Muscle layer of duodenum (tissue), 2 donors: ENCODE measurements around the gene EMILIN3.

Experiments used
- H3K27ac ChIP-seq: one replicate; pipeline ENCODE4 v1.7.0; 2013; ENCODE audit warnings: mild to moderate bottlenecking, low read length
- H3K27me3 ChIP-seq: one replicate; pipeline ENCODE4 v1.7.0; 2013; ENCODE audit warnings: low read depth, mild to moderate bottlenecking, control low read depth, low read length
- H3K36me3 ChIP-seq, 2 donors: one replicate each; pipeline ENCODE4 v1.7.0; 2013; ENCODE audit warnings: low read length in 2 of 2, control low read depth in 1 of 2, mild to moderate bottlenecking in 1 of 2; ENCODE audit not compliant: insufficient read depth in 2 of 2, control insufficient read depth in 1 of 2
- H3K4me1 ChIP-seq, 2 donors: one replicate each; pipeline ENCODE4 v1.7.0; 2013; ENCODE audit warnings: low read length in 2 of 2, mild to moderate bottlenecking in 2 of 2, control low read depth in 1 of 2, moderate library complexity in 1 of 2; ENCODE audit not compliant: insufficient read depth in 2 of 2, control insufficient read depth in 1 of 2
- H3K4me3 ChIP-seq, 2 donors: one replicate each; pipeline ENCODE4 v1.7.0; 2013; ENCODE audit warnings: low read length in 2 of 2, low read depth in 1 of 2, mild to moderate bottlenecking in 1 of 2
- H3K9me3 ChIP-seq, 2 donors: one replicate each; pipeline ENCODE4 v1.7.0; 2013; ENCODE audit warnings: low read length in 2 of 2, control low read depth in 1 of 2, mild to moderate bottlenecking in 1 of 2; ENCODE audit not compliant: control insufficient read depth in 1 of 2
- donor health status: healthy.

The EMILIN3 gene, protein sequence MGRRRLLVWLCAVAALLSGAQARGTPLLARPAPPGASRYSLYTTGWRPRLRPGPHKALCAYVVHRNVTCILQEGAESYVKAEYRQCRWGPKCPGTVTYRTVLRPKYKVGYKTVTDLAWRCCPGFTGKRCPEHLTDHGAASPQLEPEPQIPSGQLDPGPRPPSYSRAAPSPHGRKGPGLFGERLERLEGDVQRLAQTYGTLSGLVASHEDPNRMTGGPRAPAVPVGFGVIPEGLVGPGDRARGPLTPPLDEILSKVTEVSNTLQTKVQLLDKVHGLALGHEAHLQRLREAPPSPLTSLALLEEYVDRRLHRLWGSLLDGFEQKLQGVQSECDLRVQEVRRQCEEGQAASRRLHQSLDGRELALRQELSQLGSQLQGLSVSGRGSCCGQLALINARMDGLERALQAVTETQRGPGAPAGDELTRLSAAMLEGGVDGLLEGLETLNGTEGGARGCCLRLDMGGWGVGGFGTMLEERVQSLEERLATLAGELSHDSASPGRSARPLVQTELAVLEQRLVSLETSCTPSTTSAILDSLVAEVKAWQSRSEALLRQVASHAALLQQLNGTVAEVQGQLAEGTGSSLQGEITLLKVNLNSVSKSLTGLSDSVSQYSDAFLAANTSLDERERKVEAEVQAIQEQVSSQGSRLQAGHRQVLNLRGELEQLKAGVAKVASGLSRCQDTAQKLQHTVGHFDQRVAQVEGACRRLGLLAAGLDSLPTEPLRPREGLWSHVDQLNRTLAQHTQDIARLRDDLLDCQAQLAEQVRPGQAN

DNA sequence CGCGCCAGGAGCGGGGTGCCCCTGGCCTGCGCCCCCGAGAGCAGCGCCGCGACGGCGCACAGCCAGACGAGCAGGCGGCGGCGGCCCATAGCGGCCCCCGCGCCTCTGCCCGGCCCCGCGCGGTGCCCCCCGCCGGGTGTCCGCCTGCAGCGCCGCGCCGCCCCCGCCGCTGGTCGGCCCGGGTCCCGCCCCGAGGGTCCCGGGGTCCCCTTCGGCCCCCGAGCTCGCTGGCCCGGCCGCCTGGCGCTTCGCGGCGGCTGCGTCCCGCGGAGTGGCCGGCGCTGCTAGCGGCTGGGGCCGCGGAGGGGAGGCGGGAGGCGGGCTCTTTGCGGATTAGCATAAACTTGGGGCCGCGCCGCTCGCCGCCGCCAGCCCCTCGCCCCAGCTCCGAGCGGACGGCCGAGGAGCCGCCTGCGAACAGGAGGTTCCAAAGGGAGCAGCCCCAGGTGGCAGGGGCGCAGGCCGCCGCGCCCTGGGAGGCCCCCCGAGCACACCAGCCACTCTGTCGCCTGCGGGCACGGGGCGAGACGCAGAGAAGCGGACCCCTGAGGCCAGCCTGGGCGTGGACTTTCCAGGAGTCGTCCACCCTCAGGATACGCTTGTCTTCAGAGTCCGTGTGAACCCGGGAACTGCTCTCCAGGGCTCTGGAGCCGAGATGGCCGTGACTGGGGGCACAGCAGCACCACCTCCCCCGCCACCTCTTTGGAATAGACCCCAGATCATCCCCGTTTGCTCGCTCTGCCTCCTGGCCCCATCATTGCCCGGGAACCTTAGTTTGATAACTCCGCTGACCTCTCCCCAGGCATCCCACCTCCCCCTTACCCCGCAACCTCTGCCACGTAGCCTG lies at the start of gene EMILIN3:
EMILIN3 (minus strand) TSS at position 273 of the 847 bp plus-strand sequence; CDS start at position 89, 184 bp downstream.
- H3K36me3 ChIP-seq: no peaks in the 10 kb centered on the region
- peaks cover 14% of the 10 kb centered on the region for H3K27me3 ChIP-seq
- H3K9me3 ChIP-seq: no peaks in the 10 kb centered on the region
- H3K4me1 ChIP-seq: peaks cover 0 to 13% of the 10 kb centered on the region in 2 donors
- H3K4me3 ChIP-seq: peak within 1 kb of the TSS in 1 of 2 donors; percentile 60
- H3K27ac ChIP-seq: no peak within 1 kb of the TSS

DNA sequence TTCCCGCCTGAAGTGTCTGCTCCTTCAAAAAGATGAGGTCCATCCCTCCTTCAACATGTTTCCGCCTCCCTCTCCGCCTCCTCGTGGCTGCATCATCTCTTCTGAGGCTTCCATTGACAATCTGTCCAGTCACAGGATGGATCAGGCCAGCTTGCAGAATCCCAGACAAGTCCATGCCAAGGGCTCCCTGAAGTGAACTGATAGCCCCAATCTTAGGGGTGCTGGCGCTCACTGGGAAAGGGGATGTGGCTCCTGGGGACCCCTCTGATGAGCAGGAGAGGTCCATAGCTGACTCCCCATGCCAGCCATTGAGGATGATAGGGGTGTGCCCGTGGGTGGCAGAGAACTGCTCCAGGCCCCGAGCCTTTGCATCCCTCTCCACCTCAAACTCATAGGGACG lies 48.6 kb upstream of the EMILIN3 start:
- no peak overlapping the region for H3K4me3 ChIP-seq
- H3K36me3 ChIP-seq: peaks cover 72 to 75% of the 10 kb centered on the region in 2 donors
- H3K4me1 ChIP-seq: peaks cover 0 to 6% of the 10 kb centered on the region in 2 donors
- H3K27ac ChIP-seq: no peak overlapping the region
- H3K27me3 ChIP-seq: no peaks in the 10 kb centered on the region
- H3K9me3 ChIP-seq: no peaks in the 10 kb centered on the region

DNA sequence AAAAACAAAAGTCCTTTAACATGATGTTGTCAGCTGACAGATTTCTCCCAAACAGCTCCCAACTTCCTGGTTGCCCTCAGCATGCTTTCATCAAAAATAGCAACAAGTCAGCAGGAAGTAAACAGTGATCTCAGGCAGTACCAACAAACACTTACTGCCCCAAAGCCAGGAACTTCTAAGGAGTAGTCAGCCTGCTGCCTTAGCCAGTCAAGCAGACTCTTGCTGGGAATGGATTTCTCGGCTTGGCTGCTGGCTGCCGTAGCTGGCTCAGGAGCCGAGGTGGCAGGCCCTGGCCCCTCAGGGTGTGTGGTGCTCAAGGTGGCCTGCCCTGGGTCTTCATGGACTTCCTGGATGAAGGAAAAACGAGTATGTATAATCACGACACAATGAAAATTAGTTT lies 46.6 kb upstream of the EMILIN3 start:
- H3K4me1 ChIP-seq: peaks cover 0 to 12% of the 10 kb centered on the region in 2 donors
- H3K4me3 ChIP-seq: no peak overlapping the region
- H3K9me3 ChIP-seq: no peaks in the 10 kb centered on the region
- H3K27me3 ChIP-seq: no peaks in the 10 kb centered on the region
- H3K36me3 ChIP-seq: peaks cover 77% of the 10 kb centered on the region in 2 donors
- no peak overlapping the region for H3K27ac ChIP-seq

DNA sequence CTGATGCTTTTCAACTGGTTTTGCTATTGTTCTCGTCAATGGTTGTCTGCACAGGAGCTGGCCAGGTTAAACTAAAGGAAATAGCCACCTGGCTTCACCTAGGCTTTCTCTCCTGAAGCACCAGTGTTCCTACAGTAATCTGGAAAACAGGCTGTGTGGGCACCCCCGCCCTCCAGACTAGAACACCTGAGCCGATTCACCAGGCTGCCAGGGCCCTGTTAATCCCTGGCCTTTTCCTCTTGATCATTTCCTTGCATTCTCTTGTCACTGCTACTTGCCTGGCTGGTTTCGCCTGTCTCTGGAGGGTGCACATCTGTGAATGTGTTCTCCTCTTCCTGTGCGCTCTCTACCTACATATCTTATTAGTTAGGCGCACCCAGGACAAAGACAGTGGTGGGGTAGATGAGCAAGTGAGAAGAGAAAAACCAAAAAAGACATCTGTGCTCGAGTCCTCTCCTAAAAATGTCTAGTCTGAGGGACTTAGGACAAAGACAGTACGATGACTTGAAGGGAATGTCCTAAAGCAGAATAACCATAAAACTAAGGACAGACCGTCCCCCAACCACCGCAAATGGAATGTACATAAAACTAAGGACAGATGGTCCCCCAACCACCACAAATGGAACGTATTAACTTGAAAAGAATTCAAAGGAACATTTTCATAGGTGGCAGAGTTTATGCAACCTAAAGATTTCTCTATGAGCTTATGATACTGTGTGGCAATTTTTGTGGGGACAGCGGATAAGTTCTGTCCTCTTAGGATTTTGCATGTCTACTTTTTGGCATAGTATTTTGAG lies 45.9 kb upstream of the EMILIN3 start:
- peaks cover 0 to 13% of the 10 kb centered on the region in 2 donors for H3K4me1 ChIP-seq
- peak overlapping the region; percentile 50 for H3K27ac ChIP-seq
- H3K27me3 ChIP-seq: no peaks in the 10 kb centered on the region
- no peaks in the 10 kb centered on the region for H3K9me3 ChIP-seq
- peaks cover 71 to 74% of the 10 kb centered on the region in 2 donors for H3K36me3 ChIP-seq
- H3K4me3 ChIP-seq: no peak overlapping the region

DNA sequence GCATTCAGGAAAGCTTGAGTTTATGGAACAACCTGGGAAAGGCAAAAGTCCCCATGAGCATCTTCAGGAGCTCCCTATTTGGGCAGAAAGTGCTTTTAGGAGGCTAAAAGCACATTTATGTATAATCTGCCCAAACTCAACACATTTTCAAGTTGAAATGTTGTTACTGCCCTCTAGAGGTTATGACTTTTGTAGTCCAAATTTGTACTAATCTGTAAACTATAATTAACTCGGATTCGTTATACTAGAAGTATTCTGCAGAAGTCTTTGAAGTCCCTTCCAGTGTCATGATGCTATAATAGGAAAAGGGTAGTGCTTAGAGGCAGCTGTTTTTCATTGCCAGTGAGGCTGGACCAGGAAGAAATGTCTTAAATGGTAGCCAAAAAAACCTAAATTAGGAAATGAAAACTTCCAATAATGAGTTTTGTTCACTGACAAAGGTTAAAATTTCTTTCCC lies 44.8 kb upstream of the EMILIN3 start:
- Histone ChIP-seq H3K9me3 (no peaks in the 10 kb centered on the region), H3K27me3 (no peaks in the 10 kb centered on the region), H3K4me1 (peaks cover 0 to 13% of the 10 kb centered on the region in 2 donors), H3K36me3 (peaks cover 70 to 75% of the 10 kb centered on the region in 2 donors), H3K4me3 (no peak overlapping the region), H3K27ac (peak overlapping the region; percentile 61)

DNA sequence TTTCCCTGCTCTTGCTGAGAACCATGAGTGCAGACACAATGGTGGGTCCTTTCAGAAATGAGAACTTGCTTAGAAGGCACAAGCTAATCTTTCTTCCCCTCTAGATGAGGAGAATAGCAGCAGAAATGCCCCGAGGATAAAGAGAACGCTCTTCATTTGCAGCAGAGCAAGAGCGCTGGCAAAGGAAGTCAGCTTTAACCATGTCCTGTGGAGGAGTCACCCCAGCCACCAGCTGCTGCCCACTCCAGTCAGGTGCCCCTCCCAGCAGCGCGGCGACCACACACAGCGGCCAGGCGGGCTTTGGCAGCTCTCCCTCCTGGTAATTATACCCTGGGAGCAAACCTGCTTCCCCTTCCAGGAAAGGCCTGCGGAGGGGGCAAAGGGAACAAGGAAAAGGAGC lies 42.4 kb upstream of the EMILIN3 start:
- H3K27me3 ChIP-seq: no peaks in the 10 kb centered on the region
- peaks cover 0 to 13% of the 10 kb centered on the region in 2 donors for H3K4me1 ChIP-seq
- H3K9me3 ChIP-seq: no peaks in the 10 kb centered on the region
- H3K27ac ChIP-seq: peak overlapping the region; percentile 21
- H3K36me3 ChIP-seq: peaks cover 67 to 73% of the 10 kb centered on the region in 2 donors
- no peak overlapping the region for H3K4me3 ChIP-seq

DNA sequence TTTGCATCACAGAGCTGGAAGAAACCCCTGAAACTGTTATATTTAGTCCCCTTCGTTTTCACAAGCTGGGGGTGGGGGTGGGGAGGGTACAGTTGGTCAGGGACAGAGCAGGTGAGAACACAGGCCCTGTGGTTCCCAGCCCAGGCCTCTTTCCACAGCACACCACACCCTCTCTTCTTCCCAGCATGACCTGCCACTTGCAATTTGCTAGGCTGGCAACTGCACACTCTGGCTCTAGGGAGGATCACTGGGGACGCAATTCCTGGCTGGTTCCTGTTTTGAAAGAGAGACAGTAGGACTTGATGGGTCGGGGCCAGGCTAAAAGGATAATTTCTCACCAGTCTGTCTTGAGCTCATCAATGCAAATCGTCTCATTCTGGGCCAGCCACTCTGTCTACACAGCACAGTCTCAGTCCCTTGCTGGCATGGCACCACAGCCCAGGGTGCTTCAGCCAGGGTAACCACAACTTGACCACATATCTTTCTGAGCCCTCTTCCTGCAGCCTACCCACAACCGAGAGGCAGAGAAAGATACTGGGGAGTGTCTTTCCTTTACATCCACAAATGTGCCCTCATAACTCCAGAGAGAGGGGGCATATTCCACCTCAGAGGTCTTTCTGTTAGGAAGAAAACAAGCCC lies 41.7 kb upstream of the EMILIN3 start:
- H3K4me1 ChIP-seq: peaks cover 0 to 13% of the 10 kb centered on the region in 2 donors
- H3K27ac ChIP-seq: peak overlapping the region; percentile 21
- H3K36me3 ChIP-seq: peaks cover 67 to 73% of the 10 kb centered on the region in 2 donors
- no peak overlapping the region for H3K4me3 ChIP-seq
- H3K27me3 ChIP-seq: no peaks in the 10 kb centered on the region
- no peaks in the 10 kb centered on the region for H3K9me3 ChIP-seq

DNA sequence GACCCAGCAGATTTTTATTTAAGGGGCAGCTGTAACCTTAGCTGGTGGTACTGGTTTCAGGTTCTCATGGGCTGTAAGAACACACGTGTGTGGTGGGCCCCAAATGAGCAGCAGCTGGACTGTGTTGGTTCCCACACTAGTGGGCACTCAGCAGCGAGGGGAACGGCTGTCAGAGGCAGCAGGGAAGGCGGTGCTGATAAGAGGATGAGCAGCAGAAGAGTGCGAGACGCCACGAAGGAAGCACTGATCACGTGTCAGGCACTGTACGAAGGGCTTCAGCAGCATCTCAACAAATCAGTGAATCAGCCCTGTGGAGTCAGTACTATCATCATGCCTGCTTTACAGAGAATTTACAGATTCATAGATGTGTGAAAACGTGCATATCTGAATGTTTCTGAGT lies 41.0 kb upstream of the EMILIN3 start:
- Histone ChIP-seq H3K4me3 (no peak overlapping the region), H3K9me3 (no peaks in the 10 kb centered on the region), H3K27me3 (no peaks in the 10 kb centered on the region), H3K27ac (no peak overlapping the region), H3K36me3 (peaks cover 60 to 69% of the 10 kb centered on the region in 2 donors), H3K4me1 (peaks cover 0 to 13% of the 10 kb centered on the region in 2 donors)

DNA sequence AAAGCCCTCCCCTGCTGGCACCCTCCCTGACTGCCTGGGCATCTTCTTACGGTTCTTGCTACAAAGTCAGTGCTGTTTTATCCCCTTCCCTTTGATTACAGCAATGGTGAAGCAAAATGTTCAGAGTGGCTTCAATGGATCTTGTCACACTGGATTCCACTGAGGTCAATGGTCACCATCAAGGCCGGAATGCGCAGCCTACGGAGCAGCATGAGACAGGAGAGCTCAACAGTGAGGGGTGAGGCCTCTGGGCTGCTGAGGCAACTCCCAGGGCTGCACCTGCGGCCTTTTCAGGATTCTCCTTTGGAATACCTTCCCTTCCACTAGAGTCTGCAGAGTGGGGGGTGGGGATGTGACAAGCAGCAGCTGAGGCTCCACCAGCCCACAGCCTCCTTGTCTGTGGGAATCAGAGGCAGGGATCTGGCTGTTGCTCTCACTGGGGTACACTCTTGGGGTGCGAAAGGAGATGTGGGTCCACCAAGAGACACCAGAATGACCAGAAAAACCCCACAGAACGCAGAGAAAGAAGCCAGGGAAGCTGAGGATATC lies 40.4 kb upstream of the EMILIN3 start:
- Histone ChIP-seq H3K36me3 (peaks cover 54 to 63% of the 10 kb centered on the region in 2 donors), H3K27me3 (no peaks in the 10 kb centered on the region), H3K4me3 (no peak overlapping the region), H3K4me1 (peaks cover 0 to 13% of the 10 kb centered on the region in 2 donors), H3K27ac (no peak overlapping the region), H3K9me3 (no peaks in the 10 kb centered on the region)

DNA sequence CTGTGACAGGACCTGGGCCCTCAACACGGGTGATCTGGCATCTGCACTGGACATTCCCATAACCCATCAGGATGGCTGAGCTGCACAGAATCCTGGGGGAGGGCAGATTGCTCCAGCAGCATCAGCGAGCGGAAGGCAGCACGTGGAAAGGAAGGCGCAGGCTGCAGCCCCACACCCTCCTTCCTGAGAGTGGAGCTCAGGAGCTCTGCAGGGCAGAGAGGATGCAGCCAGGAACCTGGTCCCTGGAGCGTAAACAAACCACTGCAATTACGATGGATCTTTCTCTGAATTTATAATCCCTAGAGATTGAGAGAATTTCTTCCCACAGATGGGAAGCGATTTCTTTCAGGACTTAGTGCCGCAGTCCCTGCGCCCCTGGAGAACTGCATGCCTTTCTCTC lies 39.7 kb upstream of the EMILIN3 start:
- H3K27me3 ChIP-seq: no peaks in the 10 kb centered on the region
- H3K9me3 ChIP-seq: no peaks in the 10 kb centered on the region
- no peak overlapping the region for H3K4me3 ChIP-seq
- no peak overlapping the region for H3K27ac ChIP-seq
- peaks cover 0 to 11% of the 10 kb centered on the region in 2 donors for H3K4me1 ChIP-seq
- H3K36me3 ChIP-seq: peaks cover 52 to 61% of the 10 kb centered on the region in 2 donors
